Endothelial cell of umbilical vein (primary cell): ENCODE results near the gene CSPG5.

ENCODE experiments used
- CTCF ChIP-seq, 2 donors: IDR thresholded peaks; 1 replicate in 1 of 2; 2 replicates in 1 of 2; pipeline ENCODE4 v1.5.1; 2011; ENCODE audit warnings: low read length in 2 of 2, mild to moderate bottlenecking in 2 of 2, moderate library complexity in 2 of 2, control low read depth in 1 of 2, inconsistent platforms in 1 of 2, low read depth in 1 of 2; ENCODE audit not compliant: insufficient read depth in 1 of 2; ENCODE audit errors: extremely low read depth in 1 of 2
- EZH2 ChIP-seq: IDR thresholded peaks from 2 replicates; pipeline ENCODE4 v1.6.1; 2012; ENCODE audit warnings: borderline replicate concordance, low read depth, mild to moderate bottlenecking, moderate library complexity, low read length, inconsistent platforms; ENCODE audit not compliant: severe bottlenecking
- FOS ChIP-seq: IDR thresholded peaks from 2 replicates; pipeline ENCODE4 v1.6.1; 2011; ENCODE audit warnings: mild to moderate bottlenecking, low read length, moderate library complexity, borderline replicate concordance; ENCODE audit not compliant: insufficient read depth
- GATA2 ChIP-seq: IDR thresholded peaks from 2 replicates; pipeline ENCODE4 v1.7.0; 2011; ENCODE audit warnings: low read depth, mild to moderate bottlenecking, moderate library complexity, mixed read lengths, low read length; ENCODE audit not compliant: insufficient read length, insufficient read depth
- JUN ChIP-seq: IDR thresholded peaks from 2 replicates; pipeline ENCODE4 v1.6.1; 2011; ENCODE audit warnings: borderline replicate concordance, low read depth; ENCODE audit not compliant: insufficient read length, insufficient read depth
- MAX ChIP-seq: IDR thresholded peaks from 2 replicates; pipeline ENCODE4 v1.6.1; 2011; ENCODE audit not compliant: insufficient read depth, insufficient read length
- MYC ChIP-seq: IDR thresholded peaks from one replicate; pipeline ENCODE4 v1.6.1; 2011; ENCODE audit warnings: mild to moderate bottlenecking, low read depth, low read length
- POLR2A ChIP-seq: IDR thresholded peaks from 2 replicates; pipeline ENCODE4 v1.6.1; 2012; ENCODE audit warnings: low read depth, mild to moderate bottlenecking, control low read depth, low read length
- POLR2AphosphoS5 ChIP-seq: IDR thresholded peaks from 2 replicates; pipeline ENCODE4 v1.6.1; 2012; ENCODE audit warnings: low read depth, mild to moderate bottlenecking, control low read depth, low read length, moderate library complexity; ENCODE audit not compliant: insufficient read depth

- TF ChIP-seq CTCF (IDR thresholded peaks at IDR 0.05; ENCODE audit: extremely low read depth in 1 of 2, insufficient read depth in 1 of 2, low read depth in 1 of 2, low read length in 2 of 2) (no peak), POLR2AphosphoS5 (no peak), FOS (no peak), MAX (no peak), EZH2 (no peak), POLR2A (no peak), MYC (no peak), GATA2 (no peak), JUN (no peak)
Measured at GRCh38 chr3:47607335-47607734, 28.7 kb upstream of the CSPG5 start.
